ENCODE results near the gene EMC9.

The EMC9 gene

DNA sequence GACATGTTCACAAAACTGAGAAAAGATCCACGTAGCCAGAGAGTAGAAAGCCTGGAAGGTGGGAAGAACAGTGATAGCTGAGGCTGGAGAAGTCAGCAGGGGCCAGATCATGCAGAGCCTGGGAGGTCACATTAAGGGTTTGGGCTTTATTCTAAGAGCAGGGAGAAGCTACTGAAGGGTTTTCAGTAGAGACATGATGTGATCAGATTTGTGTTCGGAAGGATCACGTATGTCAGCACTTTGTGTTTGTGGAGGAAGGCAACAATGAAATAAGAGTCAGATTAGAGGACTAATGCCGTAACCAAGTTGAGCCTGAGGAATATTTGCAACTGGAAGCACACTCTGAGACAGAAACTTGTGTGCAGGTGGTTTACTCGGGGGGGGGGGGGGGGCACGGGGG lies 51.5 kb downstream of the EMC9 start:
- no peak for DNase-seq (ENCODE audit: low read depth in 2 of 2)
